Calu3 (cell line): ENCODE results near the gene ADGRG1. TPM values are rescaled to one million over a fixed set of nuclear protein-coding genes. Genes with fewer than 3 reads are reported as not detected.

Experiments
- BruUV-seq: library from RNA; stranded (reverse); fragments of 400-500 nt; replicated peaks from 2 replicates; lab custom pipeline; 2021; lab: Mats Ljungman, UMichigan
- CTCF ChIA-PET: fragments of 300-600 bp; sonication (Branson Sonifier 250); formaldehyde crosslinking; loops from one replicate; lab custom pipeline; 2022; ENCODE audit warnings: antibody characterized with exemption; lab: Charles Lee
- DNase-seq: peaks from one replicate; pipeline ENCODE4 v3.0.0; 2022
- H3K27ac Mint-ChIP-seq: one replicate; pipeline ENCODE4 v1.8.0; 2022; ENCODE audit warnings: mixed read lengths; ENCODE audit not compliant: unreplicated experiment
- H3K27me3 Mint-ChIP-seq: one replicate; pipeline ENCODE4 v1.8.0; 2022; ENCODE audit warnings: mixed read lengths; ENCODE audit not compliant: unreplicated experiment
- H3K36me3 Mint-ChIP-seq: one replicate; pipeline ENCODE4 v1.8.0; 2022; ENCODE audit warnings: mild to moderate bottlenecking, moderate library complexity, mixed read lengths; ENCODE audit not compliant: insufficient read depth, unreplicated experiment
- H3K4me1 Mint-ChIP-seq: one replicate; pipeline ENCODE4 v1.8.0; 2022; ENCODE audit warnings: mild to moderate bottlenecking, low read depth, mixed read lengths; ENCODE audit not compliant: unreplicated experiment
- H3K4me3 Mint-ChIP-seq: one replicate; pipeline ENCODE4 v1.8.0; 2022; ENCODE audit warnings: mild to moderate bottlenecking, low read depth, moderate library complexity, mixed read lengths; ENCODE audit not compliant: unreplicated experiment
- H3K9me3 Mint-ChIP-seq: one replicate; pipeline ENCODE4 v1.8.0; 2022; ENCODE audit warnings: low read depth, mixed read lengths; ENCODE audit not compliant: unreplicated experiment
- intact Hi-C: fragments of 100-400 bp; cut with micrococcal nuclease; formaldehyde crosslinking; loops from one replicate; pipeline ENCODE4 v1.10.0; 2022; ENCODE audit not compliant: unreplicated experiment
- total RNA-seq: library from RNA; stranded (reverse); gene quantifications from 2 replicates; pipeline ENCODE4 v1.2.3, GENCODE V29; 2022
- TF ChIP-seq, protein P1 (sequence below): fragments of 200-600 bp; IDR thresholded peaks from one replicate; pipeline ENCODE4 v1.8.0; 2022; ENCODE audit warnings: antibody characterized with exemption; ENCODE audit not compliant: unreplicated experiment

ADGRG1 gene
- total RNA-seq, 1 experiment from 2014 or later: 278 TPM

DNA sequence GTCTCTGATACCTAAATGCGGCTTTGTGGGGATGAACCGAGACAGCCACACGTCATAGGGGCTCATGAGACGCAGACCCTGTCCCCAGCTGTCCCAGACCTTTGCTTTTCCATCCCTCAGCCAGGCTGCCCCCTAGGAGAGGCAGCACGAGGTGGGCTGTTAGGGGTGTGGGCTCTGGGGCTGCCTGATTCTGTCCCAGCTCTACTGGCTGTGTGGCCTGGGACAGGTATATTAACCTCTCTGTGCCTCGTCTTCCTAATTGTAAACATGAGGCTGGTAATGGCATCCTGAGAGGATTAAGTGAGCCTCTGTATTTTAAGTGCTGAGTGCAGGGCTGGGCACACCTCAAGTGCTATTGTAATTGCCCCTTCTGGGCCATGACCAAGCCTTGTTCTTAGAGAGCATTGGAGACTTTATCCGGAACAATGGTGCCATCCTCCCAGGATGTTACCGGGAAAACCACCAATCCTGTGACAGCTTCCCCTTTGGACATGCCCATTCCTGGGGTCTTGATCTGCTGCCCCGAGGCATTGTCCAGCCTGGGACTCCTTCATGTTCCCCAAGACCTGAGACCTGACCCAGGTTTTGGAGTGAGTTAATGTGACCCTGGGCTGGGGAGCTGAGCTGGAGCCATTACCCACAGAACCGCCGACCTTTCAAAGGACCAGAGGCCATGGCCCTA, 5.1 kb downstream of the ADGRG1 start:
- TF ChIP-seq, protein P1, sequence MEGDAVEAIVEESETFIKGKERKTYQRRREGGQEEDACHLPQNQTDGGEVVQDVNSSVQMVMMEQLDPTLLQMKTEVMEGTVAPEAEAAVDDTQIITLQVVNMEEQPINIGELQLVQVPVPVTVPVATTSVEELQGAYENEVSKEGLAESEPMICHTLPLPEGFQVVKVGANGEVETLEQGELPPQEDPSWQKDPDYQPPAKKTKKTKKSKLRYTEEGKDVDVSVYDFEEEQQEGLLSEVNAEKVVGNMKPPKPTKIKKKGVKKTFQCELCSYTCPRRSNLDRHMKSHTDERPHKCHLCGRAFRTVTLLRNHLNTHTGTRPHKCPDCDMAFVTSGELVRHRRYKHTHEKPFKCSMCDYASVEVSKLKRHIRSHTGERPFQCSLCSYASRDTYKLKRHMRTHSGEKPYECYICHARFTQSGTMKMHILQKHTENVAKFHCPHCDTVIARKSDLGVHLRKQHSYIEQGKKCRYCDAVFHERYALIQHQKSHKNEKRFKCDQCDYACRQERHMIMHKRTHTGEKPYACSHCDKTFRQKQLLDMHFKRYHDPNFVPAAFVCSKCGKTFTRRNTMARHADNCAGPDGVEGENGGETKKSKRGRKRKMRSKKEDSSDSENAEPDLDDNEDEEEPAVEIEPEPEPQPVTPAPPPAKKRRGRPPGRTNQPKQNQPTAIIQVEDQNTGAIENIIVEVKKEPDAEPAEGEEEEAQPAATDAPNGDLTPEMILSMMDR: no peak
- Mint-ChIP-seq H3K4me1 (peaks cover 68% of the 10 kb centered on the region), H3K4me3 (no peak overlapping the region), H3K27me3 (no peaks in the 10 kb centered on the region), H3K9me3 (no peaks in the 10 kb centered on the region), H3K27ac (no peak overlapping the region), H3K36me3 (peaks cover 45% of the 10 kb centered on the region)
- CTCF ChIA-PET: interaction anchor here (1.3 kb wide), 1 partner anchor 10 kb away, joined by 5 read pairs; no protein-coding TSS in a partner anchor
- no peak for DNase-seq
- intact Hi-C loops: no loop called here
- BruUV-seq: no TSS peak

DNA sequence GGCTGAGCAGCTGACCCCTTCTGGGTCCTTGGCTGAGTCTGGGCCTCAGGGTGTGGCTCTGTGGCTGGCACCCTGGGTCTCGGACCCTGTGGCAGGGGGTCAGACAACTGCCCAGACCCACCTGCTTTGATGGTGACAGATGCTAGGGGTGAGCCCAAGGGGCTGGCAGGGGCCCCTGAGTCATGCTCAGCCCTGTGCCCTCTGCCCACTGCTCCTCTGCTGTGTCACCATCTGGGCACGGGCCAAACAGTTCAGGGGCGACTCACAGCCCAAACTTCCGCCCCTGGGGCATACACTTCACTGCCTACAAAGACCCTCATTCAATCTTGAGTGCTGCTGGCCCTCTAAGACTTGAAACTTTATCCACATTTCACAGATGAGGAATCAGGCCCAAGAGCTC, 5.7 kb downstream of the ADGRG1 start:
- no TSS peak for BruUV-seq
- peak; percentile 55 for DNase-seq
- Mint-ChIP-seq H3K36me3 (peaks cover 38% of the 10 kb centered on the region), H3K9me3 (no peaks in the 10 kb centered on the region), H3K4me1 (peaks cover 61% of the 10 kb centered on the region), H3K27ac (peak overlapping the region; percentile 34), H3K4me3 (no peak overlapping the region), H3K27me3 (no peaks in the 10 kb centered on the region)
- TF ChIP-seq, protein P1: no peak
- CTCF ChIA-PET: interaction anchor here (1.9 kb wide), 1 partner anchor 11 kb away, joined by 5 read pairs; no protein-coding TSS in a partner anchor
- intact Hi-C loops: no loop called here

DNA sequence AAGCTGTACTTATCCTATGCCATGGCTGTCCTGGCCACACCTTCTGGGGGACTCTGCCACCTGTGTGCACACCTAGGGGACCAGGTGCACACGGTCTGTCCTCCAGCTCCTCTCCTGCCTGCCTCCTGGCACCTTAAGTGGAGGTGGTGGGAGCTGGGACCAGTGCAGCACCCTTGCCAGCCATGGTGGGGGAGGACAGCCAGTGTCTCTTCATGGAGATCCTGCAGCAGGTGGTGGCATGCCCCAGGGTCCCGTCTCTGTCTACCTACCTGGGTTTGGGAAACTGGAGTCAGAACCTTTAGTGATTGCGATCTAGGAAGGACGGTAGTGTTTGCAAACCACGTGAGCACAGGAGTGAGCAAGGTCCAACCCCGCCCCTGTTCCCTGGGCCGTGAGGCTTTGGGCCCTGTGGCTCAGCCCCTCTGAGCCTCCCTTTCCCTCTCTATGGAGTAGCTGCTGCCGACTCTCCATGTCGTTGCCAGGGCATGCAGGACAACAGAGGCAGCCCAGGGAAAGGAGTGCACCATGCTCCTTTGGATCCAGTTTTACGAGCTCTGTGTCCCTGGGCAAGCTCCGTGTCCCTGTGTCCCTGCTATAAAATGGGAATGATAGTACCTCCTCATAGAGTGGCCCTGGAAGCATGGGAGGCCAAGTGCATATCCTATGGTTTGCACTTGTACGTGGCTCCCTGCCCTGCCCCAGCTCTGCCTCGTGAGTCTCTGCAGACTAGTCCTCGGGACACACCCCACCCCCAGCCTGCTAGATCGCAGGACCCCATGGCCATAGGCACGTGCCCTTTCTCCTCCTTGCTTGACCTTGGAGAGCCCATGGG, 7.1 kb downstream of the ADGRG1 start:
- peak; percentile 26 for DNase-seq
- no peaks in the 10 kb centered on the region for H3K9me3 Mint-ChIP-seq
- BruUV-seq: no TSS peak
- peak overlapping the region; percentile 4 for H3K27ac Mint-ChIP-seq
- intact Hi-C loops: no loop called here
- H3K4me3 Mint-ChIP-seq: no peak overlapping the region
- TF ChIP-seq, protein P1: no peak
- CTCF ChIA-PET: interaction anchor here (0.7 to 3.2 kb wide), 3 partner anchors 12 to 38 kb away, joined by 3 to 10 read pairs (median 5); no protein-coding TSS in a partner anchor
- H3K4me1 Mint-ChIP-seq: peaks cover 55% of the 10 kb centered on the region
- H3K36me3 Mint-ChIP-seq: peaks cover 28% of the 10 kb centered on the region
- H3K27me3 Mint-ChIP-seq: no peaks in the 10 kb centered on the region

DNA sequence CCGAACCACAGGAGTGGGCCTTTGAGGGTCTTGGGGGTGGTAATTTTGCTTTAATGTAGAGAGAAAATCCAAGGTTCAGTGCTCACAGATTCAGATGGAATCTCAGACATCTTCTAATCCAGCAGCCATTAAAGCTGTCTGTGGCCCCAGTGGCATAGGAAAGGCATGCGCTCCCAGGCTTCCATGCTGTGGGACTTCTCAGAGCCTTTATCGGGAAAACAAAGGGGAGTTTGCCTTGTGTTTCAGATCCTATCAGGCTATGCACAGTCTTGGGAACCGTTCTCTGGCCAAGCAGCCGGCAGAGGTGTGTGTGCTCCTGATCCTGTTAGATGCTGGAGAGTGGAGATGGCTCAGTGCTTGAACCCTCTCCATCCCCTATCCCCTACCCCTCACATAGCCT, 7.8 kb downstream of the ADGRG1 start:
- no peak for DNase-seq
- Mint-ChIP-seq H3K4me3 (no peak overlapping the region), H3K36me3 (peaks cover 32% of the 10 kb centered on the region), H3K9me3 (no peaks in the 10 kb centered on the region), H3K27me3 (no peaks in the 10 kb centered on the region), H3K4me1 (peaks cover 48% of the 10 kb centered on the region), H3K27ac (no peak overlapping the region)
- CTCF ChIA-PET: interaction anchor here (3.2 kb wide), 1 partner anchor 13 kb away, joined by 10 read pairs; no protein-coding TSS in a partner anchor
- BruUV-seq: no TSS peak
- intact Hi-C loops: no loop called here
- TF ChIP-seq, protein P1: no peak
